ENCODE results near the gene F13A1. TPM values are rescaled to one million over a fixed set of nuclear protein-coding genes. Genes with fewer than 3 reads are reported as not detected.

Gene F13A1
- total RNA-seq, 1 experiment from 2014 or later, result not detected

GRCh38 chr6:6195080-6195479 is 125.4 kb downstream of the F13A1 start:
- TF ChIP-seq CTCF (IDR thresholded peaks at IDR 0.05; ENCODE audit: unreplicated experiment), result no peak
- H3K4me3 Mint-ChIP-seq (ENCODE audit: low read depth, unreplicated experiment), result no peak overlapping the region
- H3K9me3 Mint-ChIP-seq (ENCODE audit: low read depth, unreplicated experiment), result peaks cover 8% of the 10 kb centered on the region
- DNase-seq, result no peak
- no peaks in the 10 kb centered on the region for H3K4me1 Mint-ChIP-seq (ENCODE audit: low read depth, unreplicated experiment)
- no peaks in the 10 kb centered on the region for H3K36me3 Mint-ChIP-seq (ENCODE audit: insufficient read depth, unreplicated experiment)
- intact Hi-C loops (cut with micrococcal nuclease; ENCODE audit: unreplicated experiment), result no loop called here
- no peak overlapping the region for H3K27ac Mint-ChIP-seq (ENCODE audit: unreplicated experiment)
- CTCF ChIA-PET, result no interaction called here
- no peaks in the 10 kb centered on the region for H3K27me3 Mint-ChIP-seq (ENCODE audit: unreplicated experiment)
- BruUV-seq (replicated peaks), result no TSS peak

- TF ChIP-seq CTCF (IDR thresholded peaks at IDR 0.05; ENCODE audit: unreplicated experiment), result no peak
- Mint-ChIP-seq H3K27me3 (ENCODE audit: unreplicated experiment) (no peaks in the 10 kb centered on the region), H3K27ac (ENCODE audit: unreplicated experiment) (no peak overlapping the region), H3K9me3 (ENCODE audit: low read depth, unreplicated experiment) (no peaks in the 10 kb centered on the region), H3K4me1 (ENCODE audit: low read depth, unreplicated experiment) (no peaks in the 10 kb centered on the region), H3K4me3 (ENCODE audit: low read depth, unreplicated experiment) (no peak overlapping the region), H3K36me3 (ENCODE audit: insufficient read depth, unreplicated experiment) (no peaks in the 10 kb centered on the region)
- intact Hi-C loops (cut with micrococcal nuclease; ENCODE audit: unreplicated experiment), result no loop called here
- DNase-seq, result no peak
- BruUV-seq (replicated peaks), result no TSS peak
- CTCF ChIA-PET, result no interaction called here
Observed at GRCh38 chr6:6193221-6193745, 127.2 kb downstream of the F13A1 start.

- Mint-ChIP-seq H3K27me3 (ENCODE audit: unreplicated experiment) (no peaks in the 10 kb centered on the region), H3K4me1 (ENCODE audit: low read depth, unreplicated experiment) (no peaks in the 10 kb centered on the region), H3K27ac (ENCODE audit: unreplicated experiment) (no peak overlapping the region), H3K4me3 (ENCODE audit: low read depth, unreplicated experiment) (no peak overlapping the region), H3K36me3 (ENCODE audit: insufficient read depth, unreplicated experiment) (no peaks in the 10 kb centered on the region), H3K9me3 (ENCODE audit: low read depth, unreplicated experiment) (no peaks in the 10 kb centered on the region)
- no peak for DNase-seq
- intact Hi-C loops (cut with micrococcal nuclease; ENCODE audit: unreplicated experiment), result no loop called here
- no peak for TF ChIP-seq CTCF (IDR thresholded peaks at IDR 0.05; ENCODE audit: unreplicated experiment)
- CTCF ChIA-PET, result no interaction called here
- BruUV-seq (replicated peaks), result no TSS peak
Observed at GRCh38 chr6:6191909-6192308, 128.6 kb downstream of the F13A1 start.

- DNase-seq, result no peak
- no peak overlapping the region for H3K27ac Mint-ChIP-seq (ENCODE audit: unreplicated experiment)
- no peaks in the 10 kb centered on the region for H3K4me1 Mint-ChIP-seq (ENCODE audit: low read depth, unreplicated experiment)
- H3K36me3 Mint-ChIP-seq (ENCODE audit: insufficient read depth, unreplicated experiment), result no peaks in the 10 kb centered on the region
- BruUV-seq (replicated peaks), result no TSS peak
- H3K27me3 Mint-ChIP-seq (ENCODE audit: unreplicated experiment), result no peaks in the 10 kb centered on the region
- TF ChIP-seq CTCF (IDR thresholded peaks at IDR 0.05; ENCODE audit: unreplicated experiment), result no peak
- H3K9me3 Mint-ChIP-seq (ENCODE audit: low read depth, unreplicated experiment), result no peaks in the 10 kb centered on the region
- CTCF ChIA-PET, result no interaction called here
- intact Hi-C loops (cut with micrococcal nuclease; ENCODE audit: unreplicated experiment), result no loop called here
- H3K4me3 Mint-ChIP-seq (ENCODE audit: low read depth, unreplicated experiment), result no peak overlapping the region
Observed at GRCh38 chr6:6191476-6191875, 129.0 kb downstream of the F13A1 start.

Measured in Calu3 (cell line).